Colonic mucosa (tissue), 4 donors: ENCODE data around the gene PCBP1. TPM values are rescaled to one million over a fixed set of nuclear protein-coding genes. Genes with fewer than 3 reads are reported as not detected.

ENCODE experiments used
- DNase-seq: peaks from one replicate; pipeline ENCODE4 v3.0.0-alpha.2; 2020
- H3K27ac ChIP-seq: fragments of 200-600 bp; one replicate; pipeline ENCODE4 v1.8.0; 2021
- H3K27me3 ChIP-seq: fragments of 200-600 bp; one replicate; pipeline ENCODE4 v1.8.0; 2021
- H3K36me3 ChIP-seq: fragments of 200-600 bp; one replicate; pipeline ENCODE4 v1.8.0; 2021
- H3K4me1 ChIP-seq: fragments of 200-600 bp; one replicate; pipeline ENCODE4 v1.8.0; 2021; ENCODE audit warnings: mild to moderate bottlenecking
- H3K4me3 ChIP-seq: fragments of 200-600 bp; one replicate; pipeline ENCODE4 v1.8.0; 2021
- H3K9ac ChIP-seq, 2 donors: one replicate each; pipeline ENCODE4 v1.7.0; 2013; ENCODE audit warnings: control low read depth in 2 of 2, low read depth in 2 of 2, low read length in 2 of 2
- H3K9me3 ChIP-seq: fragments of 200-600 bp; one replicate; pipeline ENCODE4 v1.8.0; 2021
- CTCF ChIP-seq: fragments of 200-600 bp; IDR thresholded peaks from one replicate; pipeline ENCODE4 v1.8.0; 2022; ENCODE audit warnings: antibody characterized with exemption, mild to moderate bottlenecking
- intact Hi-C: fragments of 100-400 bp; cut with DNase I; formaldehyde crosslinking; loops from one replicate; pipeline ENCODE4 v1.14.1; 2022
- total RNA-seq, 2 donors: library from RNA; stranded (reverse); fragmentation: NEBNext Ultra II Directional in 1 of 2; extraction: Animal tissue kit (Norgen Biotek cat#: 25700) in 1 of 2; gene quantifications; one replicate each; pipeline ENCODE4 v1.2.1, GENCODE V29; 2021
- donor health status: healthy.
- donor health status: DM: no; HTN: no; CAD: no.
- donor health status: DM: no; HTN: no; CAD: no.

PCBP1 gene
- total RNA-seq, 2 donors from 2014 or later: 348 to 401 TPM

DNA sequence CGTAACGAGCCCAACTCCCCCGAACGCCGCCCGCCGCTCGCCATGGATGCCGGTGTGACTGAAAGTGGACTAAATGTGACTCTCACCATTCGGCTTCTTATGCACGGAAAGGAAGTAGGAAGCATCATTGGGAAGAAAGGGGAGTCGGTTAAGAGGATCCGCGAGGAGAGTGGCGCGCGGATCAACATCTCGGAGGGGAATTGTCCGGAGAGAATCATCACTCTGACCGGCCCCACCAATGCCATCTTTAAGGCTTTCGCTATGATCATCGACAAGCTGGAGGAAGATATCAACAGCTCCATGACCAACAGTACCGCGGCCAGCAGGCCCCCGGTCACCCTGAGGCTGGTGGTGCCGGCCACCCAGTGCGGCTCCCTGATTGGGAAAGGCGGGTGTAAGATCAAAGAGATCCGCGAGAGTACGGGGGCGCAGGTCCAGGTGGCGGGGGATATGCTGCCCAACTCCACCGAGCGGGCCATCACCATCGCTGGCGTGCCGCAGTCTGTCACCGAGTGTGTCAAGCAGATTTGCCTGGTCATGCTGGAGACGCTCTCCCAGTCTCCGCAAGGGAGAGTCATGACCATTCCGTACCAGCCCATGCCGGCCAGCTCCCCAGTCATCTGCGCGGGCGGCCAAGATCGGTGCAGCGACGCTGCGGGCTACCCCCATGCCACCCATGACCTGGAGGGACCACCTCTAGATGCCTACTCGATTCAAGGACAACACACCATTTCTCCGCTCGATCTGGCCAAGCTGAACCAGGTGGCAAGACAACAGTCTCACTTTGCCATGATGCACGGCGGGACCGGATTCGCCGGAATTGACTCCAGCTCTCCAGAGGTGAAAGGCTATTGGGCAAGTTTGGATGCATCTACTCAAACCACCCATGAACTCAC is 673 bp downstream of the PCBP1 start:
- TF ChIP-seq CTCF: no peak
- Histone ChIP-seq H3K9me3 (no peaks in the 10 kb centered on the region), H3K36me3 (no peaks in the 10 kb centered on the region), H3K4me3 (peak overlapping the region; percentile 64), H3K27me3 (no peaks in the 10 kb centered on the region), H3K9ac (peak overlapping the region; percentile 97 to 99), H3K4me1 (peaks cover 9% of the 10 kb centered on the region), H3K27ac (peak overlapping the region; percentile 99)
- peak; percentile 79 for DNase-seq
- intact Hi-C loops: loop anchor here (5.0 kb wide), 1 partner anchor 54 kb away; no protein-coding TSS in a partner anchor

DNA sequence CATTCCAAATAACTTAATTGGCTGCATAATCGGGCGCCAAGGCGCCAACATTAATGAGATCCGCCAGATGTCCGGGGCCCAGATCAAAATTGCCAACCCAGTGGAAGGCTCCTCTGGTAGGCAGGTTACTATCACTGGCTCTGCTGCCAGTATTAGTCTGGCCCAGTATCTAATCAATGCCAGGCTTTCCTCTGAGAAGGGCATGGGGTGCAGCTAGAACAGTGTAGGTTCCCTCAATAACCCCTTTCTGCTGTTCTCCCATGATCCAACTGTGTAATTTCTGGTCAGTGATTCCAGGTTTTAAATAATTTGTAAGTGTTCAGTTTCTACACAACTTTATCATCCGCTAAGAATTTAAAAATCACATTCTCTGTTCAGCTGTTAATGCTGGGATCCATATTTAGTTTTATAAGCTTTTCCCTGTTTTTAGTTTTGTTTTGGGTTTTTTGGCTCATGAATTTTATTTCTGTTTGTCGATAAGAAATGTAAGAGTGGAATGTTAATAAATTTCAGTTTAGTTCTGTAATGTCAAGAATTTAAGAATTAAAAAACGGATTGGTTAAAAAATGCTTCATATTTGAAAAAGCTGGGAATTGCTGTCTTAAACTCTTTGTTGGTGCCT is 1.4 kb downstream of the PCBP1 start:
- H3K4me1 ChIP-seq: peaks cover 9% of the 10 kb centered on the region
- intact Hi-C loops: loop anchor here (5.0 kb wide), 1 partner anchor 54 kb away; no protein-coding TSS in a partner anchor
- TF ChIP-seq CTCF: no peak
- peak overlapping the region; percentile 99 for H3K27ac ChIP-seq
- peak overlapping the region; percentile 64 for H3K4me3 ChIP-seq
- no peaks in the 10 kb centered on the region for H3K27me3 ChIP-seq
- H3K9ac ChIP-seq: peak overlapping the region; percentile 97 to 99
- DNase-seq: no peak
- no peaks in the 10 kb centered on the region for H3K36me3 ChIP-seq
- H3K9me3 ChIP-seq: no peaks in the 10 kb centered on the region

GRCh38 chr2:70089220-70089982 is 2.1 kb downstream of the PCBP1 start:
- no peak for DNase-seq
- Histone ChIP-seq H3K4me1 (peaks cover 3% of the 10 kb centered on the region), H3K36me3 (no peaks in the 10 kb centered on the region), H3K4me3 (peak overlapping the region; percentile 64), H3K9ac (peak overlapping the region; percentile 97 to 99), H3K27me3 (no peaks in the 10 kb centered on the region), H3K27ac (peak overlapping the region; percentile 99), H3K9me3 (no peaks in the 10 kb centered on the region)
- intact Hi-C loops: loop anchor here (5.0 kb wide), 1 partner anchor 53 kb away; no protein-coding TSS in a partner anchor
- TF ChIP-seq CTCF: no peak

DNA sequence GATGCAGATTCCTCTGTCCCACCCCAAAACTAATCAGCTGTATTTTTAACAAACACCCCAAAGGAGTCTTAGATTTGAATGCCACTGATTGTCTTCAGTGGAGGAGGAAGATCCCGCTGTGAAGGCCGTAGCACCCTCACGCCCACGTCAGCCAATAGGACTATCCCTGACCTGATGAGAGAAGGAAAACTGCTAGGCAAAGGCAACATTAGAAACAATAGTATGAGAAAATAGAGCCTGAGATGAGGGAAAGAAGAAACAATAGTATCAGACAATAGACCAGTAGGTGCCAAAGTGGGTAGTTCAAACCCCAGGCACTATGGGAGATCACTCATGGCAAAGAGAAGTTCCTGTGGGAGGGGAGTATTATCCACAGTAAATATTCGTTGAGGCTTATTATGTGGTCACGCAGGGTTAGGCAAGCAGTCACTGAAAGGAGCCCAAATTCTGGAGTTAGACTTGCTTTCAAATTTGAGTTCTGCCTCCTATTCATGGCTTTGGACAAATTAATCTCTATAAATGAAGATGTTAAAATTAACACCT is 2.8 kb downstream of the PCBP1 start:
- no peaks in the 10 kb centered on the region for H3K36me3 ChIP-seq
- H3K4me3 ChIP-seq: no peak overlapping the region
- H3K27me3 ChIP-seq: no peaks in the 10 kb centered on the region
- H3K9me3 ChIP-seq: no peaks in the 10 kb centered on the region
- H3K9ac ChIP-seq: peak overlapping the region in 1 of 2 donors; percentile 99
- no peaks in the 10 kb centered on the region for H3K4me1 ChIP-seq
- intact Hi-C loops: loop anchor here (5.0 kb wide), 1 partner anchor 52 kb away; no protein-coding TSS in a partner anchor
- DNase-seq: no peak
- peak overlapping the region; percentile 99 for H3K27ac ChIP-seq
- TF ChIP-seq CTCF: no peak
